Progenitor cell of endocrine pancreas (in vitro differentiated cells): ENCODE results near the gene PTPN9. TPM values are rescaled to one million over a fixed set of nuclear protein-coding genes. Genes with fewer than 3 reads are reported as not detected.
"Not testable (repeated sequence)": the region's sequence is repeated elsewhere in the genome, so short reads cannot be mapped to it uniquely, and the experiment has no call there.

ENCODE experiments used
- DNase-seq: peaks from one replicate; pipeline ENCODE4 v3.0.0; 2021; ENCODE audit warnings: low spot score; ENCODE audit not compliant: unreplicated experiment
- H3K27ac Mint-ChIP-seq: 2 replicates; pipeline ENCODE4 v1.8.0; 2021; ENCODE audit warnings: mild to moderate bottlenecking, moderate library complexity, mixed read lengths
- H3K27me3 Mint-ChIP-seq: 2 replicates; pipeline ENCODE4 v1.8.0; 2021; ENCODE audit warnings: mixed read lengths
- H3K36me3 Mint-ChIP-seq: 2 replicates; pipeline ENCODE4 v1.8.0; 2022; ENCODE audit warnings: mixed read lengths; ENCODE audit not compliant: insufficient read depth
- H3K4me1 Mint-ChIP-seq: 2 replicates; pipeline ENCODE4 v1.8.0; 2021; ENCODE audit warnings: low read depth, mixed read lengths
- H3K4me3 Mint-ChIP-seq: 2 replicates; pipeline ENCODE4 v1.8.0; 2021; ENCODE audit warnings: low read depth, mild to moderate bottlenecking, moderate library complexity, mixed read lengths
- H3K9me3 Mint-ChIP-seq: 2 replicates; pipeline ENCODE4 v1.8.0; 2021; ENCODE audit warnings: low read depth, mixed read lengths
- CTCF ChIP-seq: fragments of 200-600 bp; sonication (generic); IDR thresholded peaks from one replicate; pipeline ENCODE4 v1.5.0; 2021; ENCODE audit warnings: antibody characterized with exemption, mild to moderate bottlenecking; ENCODE audit not compliant: unreplicated experiment
- total RNA-seq: library from RNA; stranded (reverse); gene quantifications from 2 replicates; pipeline ENCODE4 v1.2.1, GENCODE V29; 2021

The PTPN9 gene
- total RNA-seq, 1 donor from 2014 or later, result 37.1 TPM

GRCh38 chr15:75590239-75590638, 11.1 kb upstream of the PTPN9 start:
- no peak overlapping the region for H3K4me3 Mint-ChIP-seq
- H3K27ac Mint-ChIP-seq, result no peak overlapping the region
- peaks cover 7% of the 10 kb centered on the region for H3K4me1 Mint-ChIP-seq
- no peak for DNase-seq
- no peaks in the 10 kb centered on the region for H3K9me3 Mint-ChIP-seq
- no peaks in the 10 kb centered on the region for H3K27me3 Mint-ChIP-seq
- peaks cover 10% of the 10 kb centered on the region for H3K36me3 Mint-ChIP-seq
- no peak for TF ChIP-seq CTCF

GRCh38 chr15:75589071-75589470, 10.0 kb upstream of the PTPN9 start:
- Mint-ChIP-seq H3K27ac (no peak overlapping the region), H3K36me3 (peaks cover 8% of the 10 kb centered on the region), H3K9me3 (no peaks in the 10 kb centered on the region), H3K27me3 (no peaks in the 10 kb centered on the region), H3K4me1 (peaks cover 8% of the 10 kb centered on the region), H3K4me3 (no peak overlapping the region)
- no peak for DNase-seq
- no peak for TF ChIP-seq CTCF

GRCh38 chr15:75586422-75586821, 7.3 kb upstream of the PTPN9 start:
- not testable (repeated sequence) for H3K27me3 Mint-ChIP-seq, H3K27ac Mint-ChIP-seq, H3K4me1 Mint-ChIP-seq, H3K9me3 Mint-ChIP-seq, DNase-seq, H3K36me3 Mint-ChIP-seq, H3K4me3 Mint-ChIP-seq

GRCh38 chr15:75584121-75584520, 5.0 kb upstream of the PTPN9 start:
- H3K9me3 Mint-ChIP-seq, result no peaks in the 10 kb centered on the region
- no peak for TF ChIP-seq CTCF
- DNase-seq, result no peak
- H3K4me1 Mint-ChIP-seq, result peaks cover 8% of the 10 kb centered on the region
- no peak overlapping the region for H3K4me3 Mint-ChIP-seq
- H3K36me3 Mint-ChIP-seq, result peaks cover 4% of the 10 kb centered on the region
- no peaks in the 10 kb centered on the region for H3K27me3 Mint-ChIP-seq
- no peak overlapping the region for H3K27ac Mint-ChIP-seq

GRCh38 chr15:75583701-75584100, 4.6 kb upstream of the PTPN9 start:
- H3K4me1 Mint-ChIP-seq, result peaks cover 8% of the 10 kb centered on the region
- no peak overlapping the region for H3K4me3 Mint-ChIP-seq
- no peaks in the 10 kb centered on the region for H3K27me3 Mint-ChIP-seq
- peaks cover 4% of the 10 kb centered on the region for H3K36me3 Mint-ChIP-seq
- H3K9me3 Mint-ChIP-seq, result no peaks in the 10 kb centered on the region
- H3K27ac Mint-ChIP-seq, result no peak overlapping the region
- no peak for DNase-seq
- no peak for TF ChIP-seq CTCF

- not testable (repeated sequence) for H3K9me3 Mint-ChIP-seq, H3K27me3 Mint-ChIP-seq, H3K36me3 Mint-ChIP-seq, DNase-seq, H3K4me1 Mint-ChIP-seq, H3K27ac Mint-ChIP-seq, H3K4me3 Mint-ChIP-seq
Observed at GRCh38 chr15:75582943-75583342, 3.8 kb upstream of the PTPN9 start.
